ENCODE results near the gene SLC7A7. TPM values are rescaled to one million over a fixed set of nuclear protein-coding genes. Genes with fewer than 3 reads are reported as not detected.
"Not testable (repeated sequence)": the region's sequence is repeated elsewhere in the genome, so short reads cannot be mapped to it uniquely, and the experiment has no call there.

Gene SLC7A7
- total RNA-seq, 2 donors from 2014 or later, result 11.4 to 17.5 TPM

DNA sequence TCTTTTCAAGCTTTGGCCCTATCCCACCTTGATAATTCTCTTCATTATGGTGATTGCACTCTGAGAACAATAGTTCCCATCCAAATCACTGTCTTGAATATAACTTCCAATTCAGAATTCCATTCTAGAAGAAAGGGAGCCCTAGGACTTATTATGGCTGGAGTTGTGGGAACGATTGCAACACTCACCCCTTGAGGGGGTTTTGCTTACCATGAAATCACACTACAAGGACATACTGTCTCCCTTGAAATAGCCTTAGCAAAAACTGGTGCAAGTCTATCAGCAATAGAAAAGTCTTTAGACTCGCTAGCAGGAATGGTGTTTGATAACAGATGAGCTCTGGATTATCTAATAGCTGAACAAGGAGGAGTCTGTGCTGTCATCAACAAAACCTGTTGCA is 80.1 kb downstream of the SLC7A7 start:
- DNase-seq (ENCODE audit: low spot score), result no peak
- intact Hi-C loops (cut with DNase I), result no loop called here

DNA sequence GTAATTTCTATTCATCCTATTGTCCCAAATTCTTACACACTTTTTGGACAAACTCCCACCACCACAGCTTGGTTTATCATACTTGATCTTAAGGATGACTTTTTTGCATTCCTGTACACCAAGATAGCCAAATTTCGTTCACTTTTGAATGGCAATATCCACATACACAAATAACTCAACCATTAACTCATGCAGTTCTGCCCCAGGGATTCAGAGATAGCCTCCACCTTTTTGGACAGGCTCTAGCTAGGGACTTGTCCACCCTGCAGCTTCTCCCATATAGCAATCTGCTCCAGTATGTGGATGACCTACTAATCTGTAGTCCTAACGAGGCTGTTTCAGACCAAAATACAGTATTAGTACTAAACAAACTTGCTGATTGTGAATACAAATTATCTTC is 81.4 kb downstream of the SLC7A7 start:
- intact Hi-C loops (cut with DNase I), result no loop called here
- no peak for DNase-seq (ENCODE audit: low spot score)

DNA sequence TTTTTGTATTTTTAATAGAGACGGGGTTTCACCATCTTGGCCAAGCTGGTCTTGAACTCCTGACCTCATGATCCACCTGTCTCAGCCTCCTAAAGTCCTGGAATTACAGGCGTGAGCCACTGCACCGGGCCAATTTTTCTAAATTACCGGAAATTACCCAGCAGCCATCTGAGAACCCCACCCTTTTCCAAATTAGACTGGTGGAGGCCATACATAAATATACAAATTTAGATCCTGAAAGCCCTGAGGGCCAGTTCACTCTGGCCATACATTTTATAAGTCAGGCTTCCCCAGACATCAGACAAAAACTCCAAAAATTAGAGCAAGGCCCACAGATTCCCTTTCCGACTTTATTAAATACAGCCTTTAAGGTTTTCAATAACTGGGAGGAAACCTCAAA is 83.2 kb downstream of the SLC7A7 start:
- intact Hi-C loops (cut with DNase I); DNase-seq (ENCODE audit: low spot score): not testable (repeated sequence)

DNA sequence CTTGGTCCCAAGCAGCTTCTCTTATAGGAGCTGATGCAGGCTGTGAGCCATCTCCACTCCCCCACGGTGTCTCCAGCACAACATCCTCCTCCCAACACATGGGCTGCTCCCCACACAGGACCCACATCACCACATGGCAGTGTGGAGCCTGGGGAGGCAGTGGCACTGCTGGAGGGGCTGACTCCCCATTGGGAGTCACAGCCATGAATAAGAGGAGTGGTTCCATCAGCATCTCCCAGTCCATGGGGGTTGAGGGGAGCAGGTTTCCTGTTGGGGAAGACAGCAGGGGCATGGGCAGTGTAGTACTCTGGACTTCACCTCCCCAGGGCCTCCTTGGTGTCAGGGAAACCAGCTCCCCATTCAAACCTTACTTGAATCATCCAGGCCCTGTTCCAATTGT is 89.2 kb downstream of the SLC7A7 start:
- intact Hi-C loops (cut with DNase I), result no loop called here
- DNase-seq (ENCODE audit: low spot score), result no peak

DNA sequence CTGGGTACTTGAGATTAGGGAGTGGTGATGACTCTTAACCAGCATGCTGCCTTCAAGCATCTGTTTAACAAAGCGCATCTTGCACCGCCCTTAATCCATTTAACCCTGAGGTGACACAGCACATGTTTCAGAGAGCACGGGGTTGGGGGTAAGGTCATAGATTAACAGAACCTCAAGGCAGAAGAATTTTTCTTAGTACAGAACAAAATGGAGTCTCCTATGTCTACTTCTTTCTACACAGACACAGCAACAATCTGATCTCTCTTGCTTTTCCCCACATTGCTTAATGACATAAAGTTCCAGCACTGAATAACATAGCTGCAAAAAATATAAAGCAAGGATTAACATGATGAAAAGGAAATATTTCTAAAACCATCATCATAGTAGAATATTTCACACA is 89.9 kb downstream of the SLC7A7 start:
- intact Hi-C loops (cut with DNase I); DNase-seq (ENCODE audit: low spot score): not testable (repeated sequence)

DNA sequence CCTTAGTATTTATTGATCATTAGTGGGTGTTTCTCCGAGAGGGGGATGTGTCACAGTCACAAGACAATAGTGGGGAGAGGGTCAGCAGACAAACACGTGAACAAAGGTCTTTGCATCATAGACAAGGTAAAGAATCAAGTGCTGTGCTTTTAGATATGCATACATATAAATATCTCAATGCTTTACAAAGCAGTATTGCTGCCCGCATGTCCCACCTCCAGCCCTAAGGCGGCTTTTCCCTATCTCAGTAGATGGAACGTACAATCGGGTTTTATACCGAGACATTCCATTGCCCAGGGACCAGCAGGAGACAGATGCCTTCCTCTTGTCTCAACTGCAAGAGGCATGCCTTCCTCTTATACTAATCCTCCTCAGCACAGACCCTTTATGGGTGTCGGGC is 90.4 kb downstream of the SLC7A7 start:
- intact Hi-C loops (cut with DNase I), result not testable (repeated sequence)

DNA sequence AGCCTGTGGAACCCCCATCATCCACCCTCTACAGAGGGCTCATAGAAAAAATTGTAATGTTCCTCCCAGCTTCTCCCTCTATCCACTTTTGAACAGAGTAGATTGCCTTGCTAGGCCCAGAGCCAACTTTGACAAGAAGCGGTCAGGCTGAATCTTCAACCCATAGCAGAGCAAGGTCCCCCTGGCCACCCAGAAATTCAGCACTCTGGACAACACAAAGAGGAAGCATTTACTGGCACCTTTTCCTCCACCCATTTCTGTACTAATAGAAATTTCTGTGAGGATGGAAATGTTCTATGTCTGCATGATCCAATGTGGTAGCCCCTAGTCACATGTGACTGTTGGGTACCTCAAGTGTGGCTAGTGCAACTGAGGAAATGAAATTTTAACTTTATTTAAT is 91.4 kb downstream of the SLC7A7 start:
- no peak for DNase-seq (ENCODE audit: low spot score)
- intact Hi-C loops (cut with DNase I), result no loop called here

More for the DNA sequence above, 90.4 kb downstream of the SLC7A7 start:
- DNase-seq (ENCODE audit: low spot score), result not testable (repeated sequence)

Other genes with a start within 250 kb of the SLC7A7 start
- gene DAD1, start 226.2 kb downstream of the SLC7A7 start, total RNA-seq, result 100 to 1,000 TPM; 160 to 182 TPM
- 10 to 100 TPM; 31.2 to 36.7 TPM for gene ABHD4, start 217.1 kb downstream of the SLC7A7 start, total RNA-seq
- not detected for gene OR6J1, start 171.1 kb downstream of the SLC7A7 start, total RNA-seq
- 10 to 100 TPM; 49.7 to 53.7 TPM for gene OXA1L, start 48.7 kb downstream of the SLC7A7 start, total RNA-seq
- 10 to 100 TPM; 58.5 to 58.9 TPM for gene MRPL52, start 14.5 kb upstream of the SLC7A7 start, total RNA-seq
- gene MMP14, start 21.1 kb upstream of the SLC7A7 start, total RNA-seq, result 100 to 1,000 TPM; 229 to 234 TPM
- 100 to 1,000 TPM; 129 to 139 TPM for gene LRP10, start 56.3 kb upstream of the SLC7A7 start, total RNA-seq
- under 1 TPM; 0.23 to 0.43 TPM for gene REM2, start 67.8 kb upstream of the SLC7A7 start, total RNA-seq
- 10 to 100 TPM; 53.8 to 62.2 TPM for gene RBM23, start 103.7 kb upstream of the SLC7A7 start, total RNA-seq
- 10 to 100 TPM; 44.9 to 45.9 TPM for gene PRMT5, start 113.9 kb upstream of the SLC7A7 start, total RNA-seq
- 10 to 100 TPM; 18.0 to 29.2 TPM for gene HAUS4, start 141.7 kb upstream of the SLC7A7 start, total RNA-seq
- gene AJUBA, start 167.1 kb upstream of the SLC7A7 start, total RNA-seq, result 1 to 10 TPM; 5.1 to 6.4 TPM
- 1 to 10 TPM; 3.8 to 5.7 TPM for gene C14orf93, start 194.7 kb upstream of the SLC7A7 start, total RNA-seq
- gene PSMB5, start 219.5 kb upstream of the SLC7A7 start, total RNA-seq, result 10 to 100 TPM; 71.5 to 78.8 TPM
- not detected for gene PSMB11, start 226.8 kb upstream of the SLC7A7 start, total RNA-seq
- 1 to 10 TPM; 1.8 to 2.9 TPM for gene CDH24, start 242.1 kb upstream of the SLC7A7 start, total RNA-seq